D721Med (cell line): ENCODE data around the gene TFAM.

Experiments used
- DNase-seq: peaks from one replicate; pipeline ENCODE4 v3.0.0; 2011; ENCODE audit warnings: low spot score; ENCODE audit not compliant: insufficient read length
- FAIRE-seq: peaks from 2 replicates; lab custom pipeline; 2011; peaks lifted over from hg19 to GRCh38; lab: Jason Lieb, UNC
- CTCF ChIP-seq: IDR thresholded peaks from 2 replicates; pipeline ENCODE4 v1.5.1; 2012; ENCODE audit warnings: mild to moderate bottlenecking, control low read depth; ENCODE audit not compliant: insufficient read depth; ENCODE audit errors: missing control alignments

TFAM gene

GRCh38 chr10:58359541-58359940 lies 25.7 kb upstream of the TFAM start:
- no peak for TF ChIP-seq CTCF
- FAIRE-seq, result no peak
- no peak for DNase-seq

DNA sequence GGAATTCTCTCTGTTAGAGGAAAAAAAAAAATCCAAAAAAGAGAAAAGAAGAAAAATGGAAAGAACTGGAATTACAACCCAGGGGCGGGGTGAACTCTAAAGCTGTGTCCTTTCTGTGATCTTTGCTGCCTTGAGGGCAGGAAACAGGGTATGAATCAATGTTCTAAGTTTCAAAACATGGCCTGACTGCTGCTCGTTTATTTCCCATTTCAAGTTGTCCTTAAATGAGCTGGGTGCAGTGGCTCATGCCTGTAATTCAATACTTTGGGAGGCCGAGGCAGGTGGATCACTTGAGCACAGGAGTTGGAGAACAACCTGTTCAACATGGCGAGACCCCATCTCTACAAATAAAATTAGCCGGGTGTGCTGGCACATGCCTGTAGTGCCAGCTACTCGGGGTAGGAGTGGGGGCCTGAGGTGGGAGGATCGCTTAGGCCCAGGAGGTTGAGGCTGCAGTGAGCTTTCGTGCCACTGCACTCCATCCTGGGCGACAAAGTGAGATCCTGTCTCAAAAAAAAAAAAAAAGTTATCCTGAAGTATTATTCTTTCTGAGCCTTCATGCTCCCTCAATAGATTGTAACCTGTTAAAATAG lies 24.7 kb upstream of the TFAM start:
- FAIRE-seq, result no peak
- no peak for DNase-seq
- TF ChIP-seq CTCF, result no peak

GRCh38 chr10:58361353-58361752 lies 23.9 kb upstream of the TFAM start:
- TF ChIP-seq CTCF, result no peak
- FAIRE-seq (no peak), DNase-seq (no peak)

- DNase-seq (no peak), FAIRE-seq (no peak)
- TF ChIP-seq CTCF, result no peak
Measured at GRCh38 chr10:58362027-58362789, 23.0 kb upstream of the TFAM start.

DNA sequence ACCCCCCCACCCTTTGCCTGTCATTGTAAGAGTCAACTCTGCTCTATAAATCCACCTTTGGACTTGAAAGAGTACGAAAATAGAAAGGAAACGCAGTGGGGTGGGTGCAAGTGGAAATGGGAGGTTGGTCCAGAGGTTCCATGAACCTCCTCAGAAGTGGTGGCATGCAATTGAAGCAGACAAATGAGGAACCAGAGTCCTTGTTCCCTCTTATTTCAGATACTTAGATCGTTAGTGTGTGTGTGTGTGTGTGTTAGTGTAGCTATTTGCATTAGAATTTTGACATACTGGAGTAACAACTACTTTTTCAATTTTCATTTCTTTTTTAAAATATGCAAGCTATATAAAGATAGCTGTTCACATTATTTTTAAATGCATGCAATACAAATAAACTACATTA lies 18.1 kb upstream of the TFAM start:
- TF ChIP-seq CTCF, result no peak
- FAIRE-seq, result no peak
- DNase-seq, result no peak

- no peak for DNase-seq
- TF ChIP-seq CTCF, result no peak
- no peak for FAIRE-seq
Measured at GRCh38 chr10:58371473-58371872, 13.7 kb upstream of the TFAM start.
